HepG2 (cell line): ENCODE results near the gene HOXB5. TPM values are rescaled to one million over a fixed set of nuclear protein-coding genes. Genes with fewer than 3 reads are reported as not detected.

Source experiments
- ATAC-seq: fragments of 200-7000 bp; cut with Tn5 transposase; 3 replicates; pipeline ENCODE4 v1.9.1; 2020; ENCODE audit warnings: mild to moderate bottlenecking, moderate library complexity
- BruUV-seq: library from RNA; stranded (reverse); fragments of 400-500 nt; replicated peaks from 2 replicates; lab custom pipeline; 2021; lab: Mats Ljungman, UMichigan
- CTCF ChIA-PET: fragments of 300-600 bp; formaldehyde crosslinking; extraction: SDS; loops from one replicate; lab custom pipeline; 2021; ENCODE audit warnings: low total read pairs, inconsistent platforms, low intra/inter-chr PET ratio; lab: Yijun Ruan, JAX
- POLR2A ChIA-PET: fragments of 350-600 bp; sonication (Branson Sonifier 250); formaldehyde crosslinking; loops from one replicate; lab custom pipeline; 2020; ENCODE audit warnings: antibody characterized with exemption, inconsistent platforms; lab: Yijun Ruan, JAX
- DNase-seq: peaks from one replicate; pipeline ENCODE4 v3.0.0-alpha.2; 2015; ENCODE audit warnings: low spot score
- FAIRE-seq: peaks from 3 replicates; lab custom pipeline; 2011; peaks lifted over from hg19 to GRCh38; lab: Jason Lieb, UNC
- H2AFZ ChIP-seq: one replicate; pipeline ENCODE4 v1.6.1; 2011; ENCODE audit warnings: low read length, inconsistent platforms
- H3K27ac ChIP-seq: fragments of 300-600 bp; 3 replicates; pipeline ENCODE4 v1.8.0; 2011; ENCODE audit warnings: mixed run types, mild to moderate bottlenecking, mixed read lengths, low read length, inconsistent platforms; ENCODE audit not compliant: insufficient read depth; ENCODE audit errors: extremely low read length
- H3K27me3 ChIP-seq, 2 experiments: fragments of 200-600 bp in 1 of 2; 2 replicates in 1 of 2; 3 replicates in 1 of 2; pipeline versions ENCODE4 v1.6.0 to v1.8.0; 2011; ENCODE audit warnings: low read length in 2 of 2, mild to moderate bottlenecking in 2 of 2, moderate library complexity in 2 of 2, inconsistent platforms in 1 of 2; ENCODE audit not compliant: insufficient read depth in 2 of 2, control insufficient read depth in 1 of 2
- H3K36me3 ChIP-seq, 2 experiments: fragments of 200-600 bp in 1 of 2; replicated peaks in 1 of 2; 2 replicates in 1 of 2; 3 replicates in 1 of 2; pipeline versions ENCODE4 v1.5.1 to v1.8.0; 2011; ENCODE audit warnings: low read length in 2 of 2, inconsistent platforms in 1 of 2; ENCODE audit not compliant: insufficient read depth in 2 of 2, control insufficient read depth in 1 of 2
- H3K4me1 ChIP-seq: 2 replicates; pipeline ENCODE4 v1.5.1; 2012; ENCODE audit warnings: low read length, inconsistent platforms; ENCODE audit not compliant: insufficient read depth
- H3K4me2 ChIP-seq: 2 replicates; pipeline ENCODE4 v1.6.0; 2011; ENCODE audit warnings: low read depth, low read length, inconsistent platforms
- H3K4me3 ChIP-seq, 3 experiments: fragments of 200-600 bp in 1 of 3; sonication (generic), shearing (Covaris generic) in 1 of 3; replicated peaks in 1 of 3; 2 replicates each; pipeline ENCODE4 v1.5.1; 2011 to 2016; ENCODE audit warnings: low read length in 3 of 3, inconsistent platforms in 2 of 3, low read depth in 2 of 3, mild to moderate bottlenecking in 2 of 3, control low read depth in 1 of 3, mixed read lengths in 1 of 3; ENCODE audit not compliant: insufficient read depth in 1 of 3
- H3K79me2 ChIP-seq: one replicate; pipeline ENCODE4 v1.6.1; 2011; ENCODE audit warnings: low read length, inconsistent platforms; ENCODE audit not compliant: insufficient read depth
- H3K9ac ChIP-seq: 2 replicates; pipeline ENCODE4 v1.6.0; 2011; ENCODE audit warnings: mild to moderate bottlenecking, low read depth, low read length, inconsistent platforms; ENCODE audit not compliant: insufficient read depth
- H3K9me3 ChIP-seq: 2 replicates; pipeline ENCODE4 v1.5.1; 2012; ENCODE audit warnings: mild to moderate bottlenecking, low read length
- H4K20me1 ChIP-seq: 2 replicates; pipeline ENCODE4 v1.6.0; 2011; ENCODE audit warnings: inconsistent platforms, mild to moderate bottlenecking, low read length, moderate library complexity; ENCODE audit not compliant: insufficient read depth
- CENPX ChIP-seq: sonication (generic); formaldehyde crosslinking; IDR thresholded peaks from 2 replicates; pipeline ENCODE4 v1.9.0; 2021; ENCODE audit warnings: mild to moderate bottlenecking, missing genetic modification reagents, moderate library complexity
- ELF3 ChIP-seq: IDR thresholded peaks from 2 replicates; pipeline ENCODE4 v1.6.1; 2016; ENCODE audit warnings: missing genetic modification reagents, missing compliant biosample characterization
- FOXK2 ChIP-seq: fragments of 450-650 bp; IDR thresholded peaks from 2 replicates; pipeline ENCODE4 v1.6.1; 2016
- MAZ ChIP-seq, 2 experiments: sonication (generic) in 1 of 2; formaldehyde crosslinking in 1 of 2; IDR thresholded peaks; 2 replicates each; pipeline versions ENCODE4 v1.5.0 to v1.6.1; 2012 to 2020; ENCODE audit warnings: low read depth in 2 of 2, mild to moderate bottlenecking in 2 of 2, borderline replicate concordance in 1 of 2, improper control_type of control experiment in 1 of 2, low read length in 1 of 2, missing genetic modification reagents in 1 of 2, moderate library complexity in 1 of 2
- POGK ChIP-seq: sonication (generic); formaldehyde crosslinking; conservative IDR thresholded peaks from 2 replicates; pipeline ENCODE4 v1.8.0; 2022; ENCODE audit warnings: mild to moderate bottlenecking, moderate library complexity, missing genetic modification reagents
- POLR2A ChIP-seq, 2 experiments: IDR thresholded peaks; 2 replicates each; pipeline ENCODE4 v1.6.1; 2011; ENCODE audit warnings: low read depth in 2 of 2, low read length in 2 of 2, mild to moderate bottlenecking in 1 of 2, moderate library complexity in 1 of 2; ENCODE audit not compliant: insufficient read depth in 1 of 2
- POLR2G ChIP-seq: fragments of 200-400 bp; formaldehyde crosslinking; IDR thresholded peaks from 2 replicates; pipeline ENCODE4 v1.6.1; 2018; ENCODE audit warnings: mild to moderate bottlenecking, low read depth, low read length, moderate library complexity
- SMAD3 ChIP-seq: sonication (generic); formaldehyde crosslinking; IDR thresholded peaks from 2 replicates; pipeline ENCODE4 v1.4.0; 2020; ENCODE audit warnings: missing genetic modification reagents
- ZBTB20 ChIP-seq: sonication (generic); formaldehyde crosslinking; IDR thresholded peaks from 2 replicates; pipeline ENCODE4 v1.8.1; 2023; ENCODE audit warnings: missing genetic modification reagents, low read depth, mild to moderate bottlenecking, borderline replicate concordance
- ZBTB4 ChIP-seq: sonication (generic); formaldehyde crosslinking; IDR thresholded peaks from 2 replicates; pipeline ENCODE4 v1.4.0; 2020; ENCODE audit warnings: missing genetic modification reagents, mild to moderate bottlenecking, borderline replicate concordance
- ZFP36L1 ChIP-seq: sonication (generic); formaldehyde crosslinking; IDR thresholded peaks from 2 replicates; pipeline ENCODE4 v1.8.0; 2022; ENCODE audit warnings: mild to moderate bottlenecking, missing genetic modification reagents, moderate library complexity
- ZNF629 ChIP-seq: sonication (generic); formaldehyde crosslinking; conservative IDR thresholded peaks from 2 replicates; pipeline ENCODE4 v1.5.0; 2020; ENCODE audit warnings: missing genetic modification reagents
- ZNF800 ChIP-seq: sonication (generic); formaldehyde crosslinking; IDR thresholded peaks from 2 replicates; pipeline ENCODE4 v1.4.0; 2020; ENCODE audit warnings: missing genetic modification reagents
- ZSCAN20 ChIP-seq: sonication (generic); formaldehyde crosslinking; IDR thresholded peaks from 2 replicates; pipeline ENCODE4 v1.4.0; 2020; ENCODE audit warnings: missing genetic modification reagents, mild to moderate bottlenecking, borderline replicate concordance
- WGBS: methylation state at CpG from one replicate; pipeline ENCODE4 v1.1.6; 2017; ENCODE audit warnings: low lambda C conversion rate; 5-methylcytosine and 5-hydroxymethylcytosine counted together
- in situ Hi-C: cut with HindIII; loops from 2 replicates; pipeline ENCODE4 v1.10.0; 2017; ENCODE audit warnings: low pct_unique_long_range_greater_than_20kb; ENCODE audit not compliant: extremely low pct_ligation_motif_present
- intact Hi-C: fragments of 100-400 bp; cut with micrococcal nuclease; formaldehyde crosslinking; loops from one replicate; pipeline ENCODE4 v1.10.0; 2022; ENCODE audit not compliant: unreplicated experiment
- polyA plus RNA-seq, 8 experiments: library from polyadenylated mRNA; depleted of rRNA in 3 of 8; stranded (reverse) in 7 of 8; unstranded in 1 of 8; fragments of >200 nt; fragmentation: Illumina TruSeq in 4 of 8; extraction: Trizol in 4 of 8; gene quantifications; 2 replicates each; pipeline versions ENCODE4 v1.2.1 to v1.2.3, GENCODE V29; 2011 to 2016; ENCODE audit warnings: low read depth in 4 of 8, missing spikeins in 1 of 8, mixed read lengths in 1 of 8; ENCODE audit not compliant: insufficient read depth in 1 of 8
- total RNA-seq, 5 experiments: library from RNA; depleted of rRNA; stranded (reverse); fragments of >200 nt; fragmentation: Illumina TruSeq; extraction: Trizol; gene quantifications; 2 replicates each; pipeline ENCODE4 v1.2.3, GENCODE V29; 2016; ENCODE audit warnings: low read depth in 1 of 5

The HOXB5 gene
- total and polyA plus RNA-seq, 2 of the 13 experiments (the other 11 are each of a cell fraction or from before 2014, with no cell fraction given), result not detected

GRCh38 chr17:48591255-48592056 lies 2.1 kb downstream of the HOXB5 start:
- Histone ChIP-seq H3K9me3 (no peaks in the 10 kb centered on the region), H3K79me2 (no peaks in the 10 kb centered on the region), H3K4me1 (0 out of 2 replicates have a peak, but pooled peaks cover 6% of the 10 kb centered on the region), H3K27ac (no peak overlapping the region), H3K4me2 (no peak overlapping the region), H4K20me1 (no peaks in the 10 kb centered on the region; the same call in 1 of the 2 replicates), H3K4me3 (no peak overlapping the region), H3K27me3 (peaks cover 38 to 91% of the 10 kb centered on the region in 2 experiments), H3K36me3 (no peaks in the 10 kb centered on the region), H2AFZ (no peak overlapping the region), H3K9ac (no peak overlapping the region)
- CTCF ChIA-PET, result no interaction called here
- WGBS, result 28% methylated on average over 10 of the region's 10 CpGs
- FAIRE-seq (no peak), DNase-seq (no peak), ATAC-seq (no peak)
- intact Hi-C loops (no loop called here), in situ Hi-C loops (no loop called here)
- BruUV-seq, result no TSS peak
- POLR2A ChIA-PET, result no interaction called here
- no peak for TF ChIP-seq POLR2G
- TF ChIP-seq ZNF800 (CRISPR knock-in tag), result no peak
- no peak for TF ChIP-seq ZNF629 (CRISPR knock-in tag)
- TF ChIP-seq MAZ (IDR thresholded peaks at IDR 0.05; ENCODE audit: borderline replicate concordance, low read depth, low read length), result no peak
- no peak for TF ChIP-seq MAZ (CRISPR knock-in tag; IDR thresholded peaks at IDR 0.05; ENCODE audit: low read depth)
- TF ChIP-seq POLR2A (IDR thresholded peaks at IDR 0.05; ENCODE audit: insufficient read depth in 1 of 2, low read depth in 2 of 2, low read length in 2 of 2), result no peak
- no peak for TF ChIP-seq ZBTB20 (CRISPR knock-in tag)
- TF ChIP-seq ZBTB4, result no peak
- no peak for TF ChIP-seq ZFP36L1 (CRISPR knock-in tag)
- no peak for TF ChIP-seq SMAD3 (CRISPR knock-in tag)
- no peak for TF ChIP-seq POGK (CRISPR knock-in tag)
- TF ChIP-seq ZSCAN20 (CRISPR knock-in tag), result no peak
- TF ChIP-seq FOXK2, result no peak
- TF ChIP-seq CENPX (CRISPR knock-in tag), result no peak
- TF ChIP-seq ELF3, result no peak
